ENCODE results near the gene MEI4.

Gene MEI4

GRCh38 chr6:77764364-77764763 is 111.5 kb downstream of the MEI4 start:
- intact Hi-C loops (cut with DNase I; ENCODE audit: low total_unique reads): no loop called here

DNA sequence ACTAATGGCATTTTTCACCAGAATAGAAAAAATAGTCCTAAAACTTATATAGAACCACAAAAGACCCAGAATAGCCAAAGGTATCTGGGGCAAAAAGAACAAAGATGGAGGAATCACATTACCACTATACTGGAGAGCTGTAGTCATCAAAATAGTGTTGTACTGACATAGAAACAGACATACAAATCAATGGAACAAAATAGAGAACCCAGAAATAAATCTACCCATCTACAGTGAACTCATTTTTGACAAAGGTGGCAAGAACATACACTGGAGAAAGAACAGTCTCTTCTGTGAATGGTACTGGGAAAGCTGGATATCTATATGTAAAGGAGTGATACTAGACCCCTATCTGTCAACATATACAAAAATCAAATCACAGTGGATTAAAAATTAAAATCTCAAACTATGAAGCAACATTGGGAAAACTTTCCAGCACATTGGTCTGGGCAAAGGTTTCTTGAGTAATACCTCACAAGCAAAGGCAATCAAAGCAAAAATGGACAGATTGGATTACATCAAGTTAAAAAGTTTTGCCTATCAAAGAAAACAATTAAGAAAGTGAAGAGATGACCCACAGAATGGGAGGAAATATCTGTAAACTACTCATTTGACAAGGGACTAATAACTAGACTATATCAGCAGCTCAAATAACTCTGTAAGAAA is 120.5 kb downstream of the MEI4 start:
- H3K36me3 ChIP-seq: no peaks in the 10 kb centered on the region
- TF ChIP-seq, protein P1, sequence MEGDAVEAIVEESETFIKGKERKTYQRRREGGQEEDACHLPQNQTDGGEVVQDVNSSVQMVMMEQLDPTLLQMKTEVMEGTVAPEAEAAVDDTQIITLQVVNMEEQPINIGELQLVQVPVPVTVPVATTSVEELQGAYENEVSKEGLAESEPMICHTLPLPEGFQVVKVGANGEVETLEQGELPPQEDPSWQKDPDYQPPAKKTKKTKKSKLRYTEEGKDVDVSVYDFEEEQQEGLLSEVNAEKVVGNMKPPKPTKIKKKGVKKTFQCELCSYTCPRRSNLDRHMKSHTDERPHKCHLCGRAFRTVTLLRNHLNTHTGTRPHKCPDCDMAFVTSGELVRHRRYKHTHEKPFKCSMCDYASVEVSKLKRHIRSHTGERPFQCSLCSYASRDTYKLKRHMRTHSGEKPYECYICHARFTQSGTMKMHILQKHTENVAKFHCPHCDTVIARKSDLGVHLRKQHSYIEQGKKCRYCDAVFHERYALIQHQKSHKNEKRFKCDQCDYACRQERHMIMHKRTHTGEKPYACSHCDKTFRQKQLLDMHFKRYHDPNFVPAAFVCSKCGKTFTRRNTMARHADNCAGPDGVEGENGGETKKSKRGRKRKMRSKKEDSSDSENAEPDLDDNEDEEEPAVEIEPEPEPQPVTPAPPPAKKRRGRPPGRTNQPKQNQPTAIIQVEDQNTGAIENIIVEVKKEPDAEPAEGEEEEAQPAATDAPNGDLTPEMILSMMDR (IDR thresholded peaks at IDR 0.05): no peak
- no peaks in the 10 kb centered on the region for H3K9me3 ChIP-seq
- H3K4me3 ChIP-seq: no peak overlapping the region
- H3K27me3 ChIP-seq: no peaks in the 10 kb centered on the region
- no peak for DNase-seq
- intact Hi-C loops (cut with DNase I; ENCODE audit: low total_unique reads): no loop called here
- no peak overlapping the region for H3K27ac ChIP-seq
- peaks cover 0 to 6% (median 2%) of the 10 kb centered on the region in 4 donors for H3K4me1 ChIP-seq

More at GRCh38 chr6:77764364-77764763, 111.5 kb downstream of the MEI4 start:
- Histone ChIP-seq H3K27me3 (no peaks in the 10 kb centered on the region), H3K4me1 (no peaks in the 10 kb centered on the region), H3K36me3 (no peaks in the 10 kb centered on the region), H3K9me3 (no peaks in the 10 kb centered on the region), H3K27ac (no peak overlapping the region), H3K4me3 (no peak overlapping the region)
- no peak for DNase-seq
- TF ChIP-seq, protein P1 (IDR thresholded peaks at IDR 0.05): no peak

GRCh38 chr6:77774457-77774856 is 121.6 kb downstream of the MEI4 start:
- no peaks in the 10 kb centered on the region for H3K27me3 ChIP-seq
- no peak overlapping the region for H3K4me3 ChIP-seq
- peaks cover 0 to 6% (median 2%) of the 10 kb centered on the region in 4 donors for H3K4me1 ChIP-seq
- no peak overlapping the region for H3K27ac ChIP-seq
- TF ChIP-seq, protein P1 (IDR thresholded peaks at IDR 0.05): no peak
- intact Hi-C loops (cut with DNase I; ENCODE audit: low total_unique reads): no loop called here
- H3K36me3 ChIP-seq: no peaks in the 10 kb centered on the region
- no peaks in the 10 kb centered on the region for H3K9me3 ChIP-seq
- no peak for DNase-seq

DNA sequence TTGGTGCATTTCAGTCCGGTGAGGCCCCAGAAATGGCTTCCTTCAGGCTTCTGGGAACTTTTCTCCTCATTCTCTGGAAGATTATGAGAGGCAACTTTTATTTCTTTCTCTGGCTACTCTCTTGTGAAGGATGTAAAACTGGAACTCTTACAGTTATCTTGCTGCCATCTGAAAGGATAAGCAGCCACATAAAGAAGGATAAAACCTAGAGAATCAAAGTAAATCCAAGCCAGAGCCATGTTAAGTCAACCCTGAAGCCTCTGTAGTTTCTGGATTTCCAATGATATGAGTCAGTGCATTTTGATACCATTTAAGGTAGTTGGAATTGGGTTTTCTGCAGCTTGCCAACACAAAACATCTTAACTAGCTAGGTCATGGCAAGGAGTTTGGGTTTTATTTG is 123.6 kb downstream of the MEI4 start:
- TF ChIP-seq, protein P1 (IDR thresholded peaks at IDR 0.05): no peak
- Histone ChIP-seq H3K9me3 (no peaks in the 10 kb centered on the region), H3K4me3 (no peak overlapping the region), H3K36me3 (no peaks in the 10 kb centered on the region), H3K27me3 (no peaks in the 10 kb centered on the region), H3K4me1 (peaks cover 0 to 6% (median 2%) of the 10 kb centered on the region in 4 donors), H3K27ac (no peak overlapping the region)
- no peak for DNase-seq
- intact Hi-C loops (cut with DNase I; ENCODE audit: low total_unique reads): no loop called here

- H3K9me3 ChIP-seq: no peaks in the 10 kb centered on the region
- H3K4me3 ChIP-seq: no peak overlapping the region
- no peaks in the 10 kb centered on the region for H3K36me3 ChIP-seq
- intact Hi-C loops (cut with DNase I; ENCODE audit: low total_unique reads): no loop called here
- H3K27ac ChIP-seq: no peak overlapping the region
- no peak for DNase-seq
- H3K4me1 ChIP-seq: peaks cover 0 to 6% (median 2%) of the 10 kb centered on the region in 4 donors
- no peaks in the 10 kb centered on the region for H3K27me3 ChIP-seq
- TF ChIP-seq, protein P1 (IDR thresholded peaks at IDR 0.05): no peak
These were observed 125.7 kb downstream of the MEI4 start for GRCh38 chr6:77778527-77778926.
